Mesothelial cell of epicardium (in vitro differentiated cells): ENCODE measurements around the gene CEP131. TPM values are rescaled to one million over a fixed set of nuclear protein-coding genes. Genes with fewer than 3 reads are reported as not detected.

Experiments used
- DNase-seq, 2 experiments: peaks; one replicate each; pipeline ENCODE4 v3.0.0; 2021; ENCODE audit warnings: low spot score in 2 of 2; ENCODE audit not compliant: unreplicated experiment in 2 of 2
- H3K27ac Mint-ChIP-seq: 2 replicates; pipeline ENCODE4 v1.8.0; 2021; ENCODE audit warnings: mixed read lengths
- H3K27me3 Mint-ChIP-seq: 2 replicates; pipeline ENCODE4 v1.8.0; 2021; ENCODE audit warnings: low read depth, mixed read lengths
- H3K36me3 Mint-ChIP-seq: 2 replicates; pipeline ENCODE4 v1.8.0; 2021; ENCODE audit warnings: mixed read lengths
- H3K4me1 Mint-ChIP-seq: 2 replicates; pipeline ENCODE4 v1.8.0; 2021; ENCODE audit warnings: mixed read lengths
- H3K4me3 Mint-ChIP-seq: 2 replicates; pipeline ENCODE4 v1.8.0; 2021; ENCODE audit warnings: mild to moderate bottlenecking, moderate library complexity, mixed read lengths
- H3K9me3 Mint-ChIP-seq: 2 replicates; pipeline ENCODE4 v1.8.0; 2021; ENCODE audit warnings: mixed read lengths
- total RNA-seq: library from RNA; stranded (reverse); gene quantifications from 3 replicates; pipeline ENCODE4 v1.2.1, GENCODE V29; 2021
- TF ChIP-seq, protein P1 (sequence below): fragments of 200-600 bp; sonication (generic); IDR thresholded peaks from one replicate; pipeline ENCODE4 v1.5.0; 2021; ENCODE audit warnings: antibody characterized with exemption; ENCODE audit not compliant: unreplicated experiment

CEP131 gene
- total RNA-seq, 1 donor from 2014 or later = 27.3 TPM

DNA sequence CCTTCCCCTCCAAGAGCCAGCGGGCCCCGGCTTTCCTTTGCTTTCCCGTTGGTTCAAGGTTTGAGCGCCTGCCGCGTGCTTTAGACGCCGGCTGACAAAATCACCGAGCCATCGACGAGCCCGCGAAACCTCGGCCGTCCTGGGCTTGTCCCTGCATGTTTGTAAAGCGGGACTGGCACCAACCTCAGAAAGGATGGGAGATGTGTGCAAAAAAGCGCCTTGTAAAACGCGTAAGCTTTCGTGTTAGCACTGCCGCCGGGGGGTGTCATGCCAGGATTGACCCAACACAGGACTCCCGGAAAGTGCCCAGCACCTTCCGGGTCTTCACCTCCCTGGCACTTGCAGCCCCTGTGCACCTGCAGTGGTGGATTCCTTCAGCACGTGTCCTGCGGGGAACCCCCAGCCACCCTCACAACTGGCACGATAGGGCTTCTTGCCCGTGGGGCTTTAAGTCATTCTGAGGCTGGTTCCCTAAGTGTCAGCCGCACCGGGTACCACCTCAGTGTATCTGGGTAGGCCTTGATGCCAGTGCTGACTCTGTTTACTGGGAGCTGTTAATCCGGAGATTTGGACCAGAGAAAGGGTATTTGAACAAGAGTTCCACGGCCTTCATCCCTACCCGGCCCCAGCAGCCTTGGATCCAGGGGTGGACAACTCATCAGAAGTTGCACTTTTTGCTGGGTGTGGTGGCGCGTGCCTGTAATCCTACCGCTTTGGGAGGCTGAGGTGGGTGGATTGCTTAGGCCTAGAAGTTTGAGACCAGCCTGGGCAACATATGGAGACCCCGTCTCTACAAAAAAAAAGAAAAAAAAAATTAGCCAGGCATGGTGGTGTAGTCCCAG is 17.2 kb upstream of the CEP131 start:
- Mint-ChIP-seq H3K9me3 (no peaks in the 10 kb centered on the region), H3K4me3 (peak overlapping the region; percentile 91), H3K27ac (peak overlapping the region; percentile 94), H3K36me3 (peaks cover 4% of the 10 kb centered on the region), H3K27me3 (no peaks in the 10 kb centered on the region), H3K4me1 (peaks cover 19% of the 10 kb centered on the region)
- no peak for DNase-seq
- TF ChIP-seq, protein P1, sequence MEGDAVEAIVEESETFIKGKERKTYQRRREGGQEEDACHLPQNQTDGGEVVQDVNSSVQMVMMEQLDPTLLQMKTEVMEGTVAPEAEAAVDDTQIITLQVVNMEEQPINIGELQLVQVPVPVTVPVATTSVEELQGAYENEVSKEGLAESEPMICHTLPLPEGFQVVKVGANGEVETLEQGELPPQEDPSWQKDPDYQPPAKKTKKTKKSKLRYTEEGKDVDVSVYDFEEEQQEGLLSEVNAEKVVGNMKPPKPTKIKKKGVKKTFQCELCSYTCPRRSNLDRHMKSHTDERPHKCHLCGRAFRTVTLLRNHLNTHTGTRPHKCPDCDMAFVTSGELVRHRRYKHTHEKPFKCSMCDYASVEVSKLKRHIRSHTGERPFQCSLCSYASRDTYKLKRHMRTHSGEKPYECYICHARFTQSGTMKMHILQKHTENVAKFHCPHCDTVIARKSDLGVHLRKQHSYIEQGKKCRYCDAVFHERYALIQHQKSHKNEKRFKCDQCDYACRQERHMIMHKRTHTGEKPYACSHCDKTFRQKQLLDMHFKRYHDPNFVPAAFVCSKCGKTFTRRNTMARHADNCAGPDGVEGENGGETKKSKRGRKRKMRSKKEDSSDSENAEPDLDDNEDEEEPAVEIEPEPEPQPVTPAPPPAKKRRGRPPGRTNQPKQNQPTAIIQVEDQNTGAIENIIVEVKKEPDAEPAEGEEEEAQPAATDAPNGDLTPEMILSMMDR = no peak

DNA sequence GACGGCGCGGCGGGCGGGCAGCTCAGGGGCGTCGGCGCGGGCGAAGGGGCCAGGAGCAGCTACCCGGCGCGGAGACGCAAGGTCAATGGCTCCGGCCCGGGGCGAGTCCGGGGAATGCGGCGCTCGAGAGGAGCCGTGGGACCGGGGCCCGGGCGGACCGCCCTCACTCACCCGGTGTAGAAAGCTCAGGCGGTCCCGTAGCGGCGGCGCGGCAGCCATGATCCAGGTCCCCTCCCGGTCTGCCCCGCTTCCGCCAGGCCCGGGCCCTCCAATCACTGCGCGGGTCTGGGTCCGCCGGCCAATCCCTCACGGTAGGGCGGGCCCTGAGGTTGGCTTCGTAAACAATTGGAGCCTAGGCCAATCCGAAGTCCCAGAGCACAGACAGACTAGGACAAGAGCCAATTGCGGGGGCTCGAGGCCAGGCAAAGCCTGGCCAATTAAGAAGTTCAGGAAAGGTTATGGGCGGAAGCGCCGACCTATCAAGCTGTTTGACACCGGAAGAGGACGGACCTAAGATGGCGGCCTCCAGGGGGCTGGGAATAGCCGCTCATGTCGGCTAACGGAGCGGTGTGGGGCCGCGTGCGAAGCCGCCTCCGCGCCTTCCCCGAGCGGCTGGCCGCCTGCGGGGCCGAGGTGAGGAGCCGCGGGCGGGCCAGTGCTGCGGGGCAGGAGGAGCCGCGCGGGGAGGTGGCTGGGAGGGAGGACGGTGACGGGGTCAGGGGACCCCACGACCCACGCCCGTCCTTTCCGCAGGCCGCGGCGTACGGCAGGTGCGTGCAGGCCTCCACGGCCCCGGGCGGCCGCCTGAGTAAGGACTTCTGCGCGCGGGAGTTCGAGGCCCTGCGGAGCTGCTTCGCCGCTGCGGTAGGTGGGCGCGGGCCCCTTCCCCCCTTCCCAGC is 16.3 kb upstream of the CEP131 start, which contains the start of the genes NDUFAF8 and TEPSIN:
Gene NDUFAF8, plus strand, starts transcription at position 504 of the 899 bp plus-strand sequence. Its CDS starts 46 bp downstream, at position 550.
Gene TEPSIN, minus strand, starts transcription at position 241 of the 899 bp plus-strand sequence. Its CDS starts 22 bp downstream, at position 219.
- peak within 1 kb of the TSS; percentile 94 for H3K27ac Mint-ChIP-seq
- H3K4me3 Mint-ChIP-seq = peak within 1 kb of the TSS; percentile 91
- TF ChIP-seq, protein P1 = no peak
- H3K36me3 Mint-ChIP-seq = peaks cover 8% of the 10 kb centered on the region
- no peaks in the 10 kb centered on the region for H3K27me3 Mint-ChIP-seq
- H3K4me1 Mint-ChIP-seq = peaks cover 22% of the 10 kb centered on the region
- no peaks in the 10 kb centered on the region for H3K9me3 Mint-ChIP-seq
- peak; percentile 92 to 94 for DNase-seq

DNA sequence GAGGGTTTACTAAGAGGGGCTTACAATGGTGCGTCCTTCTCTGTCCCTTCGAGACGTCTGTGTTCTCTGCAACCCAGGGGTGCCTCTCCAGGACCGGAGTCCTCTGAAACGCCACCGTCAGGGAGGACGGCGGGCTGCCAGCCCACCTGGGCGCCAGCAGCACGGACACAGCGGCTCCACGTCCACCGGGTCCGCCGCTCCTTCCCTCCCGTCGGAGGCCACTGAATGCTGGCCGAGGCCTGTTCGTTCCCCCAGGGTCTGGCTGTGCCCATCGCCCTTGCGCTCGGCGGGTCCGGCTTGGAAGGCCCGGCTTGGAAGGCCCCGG is 15.7 kb upstream of the CEP131 start:
- Mint-ChIP-seq H3K4me3 (peak overlapping the region; percentile 83), H3K27ac (no peak overlapping the region)
- TF ChIP-seq, protein P1 = no peak

DNA sequence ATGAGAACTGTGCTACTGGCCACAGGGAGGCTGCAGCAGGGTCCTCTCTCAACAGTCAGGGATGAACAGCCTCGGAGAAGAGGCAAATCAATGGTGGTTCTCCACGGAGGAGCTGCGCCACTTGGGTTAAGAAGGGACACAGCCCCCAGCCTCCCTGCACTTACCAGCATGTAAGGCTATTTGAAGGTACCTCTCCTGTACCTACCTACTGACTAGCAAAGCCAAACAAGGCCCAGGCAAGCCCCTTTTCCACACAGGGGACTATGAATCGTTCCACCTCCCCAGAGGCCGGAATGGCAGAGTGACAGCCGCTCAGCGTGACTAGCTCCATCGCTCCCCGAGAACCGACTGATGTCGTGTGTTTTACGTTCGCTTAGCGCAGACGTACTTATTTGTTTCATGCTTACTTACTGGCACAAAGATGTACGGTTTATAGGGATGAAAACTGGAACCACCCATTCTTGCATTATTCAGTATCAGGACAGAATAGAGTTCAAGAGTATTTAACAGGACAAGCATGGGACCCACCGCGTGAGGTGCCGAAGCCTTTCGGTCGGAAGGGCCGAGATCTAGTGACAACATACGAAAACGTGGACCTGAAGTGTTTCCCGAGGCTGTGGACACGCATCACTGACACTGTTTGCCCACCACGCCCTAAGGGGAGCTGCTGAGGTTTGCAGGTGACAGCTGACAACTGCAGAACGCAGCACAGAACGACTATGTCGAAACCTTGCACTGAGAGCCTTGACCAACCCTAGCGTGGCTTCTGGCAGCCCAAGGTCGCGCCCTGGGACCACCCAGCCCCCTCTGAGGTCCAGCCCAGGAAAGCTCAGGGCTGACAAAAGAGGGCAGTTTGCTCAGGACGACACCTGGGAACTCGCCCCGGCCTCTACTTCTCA is 15.1 kb upstream of the CEP131 start:
- H3K36me3 Mint-ChIP-seq = peaks cover 8% of the 10 kb centered on the region
- H3K4me3 Mint-ChIP-seq = peak overlapping the region; percentile 83
- H3K9me3 Mint-ChIP-seq = no peaks in the 10 kb centered on the region
- H3K27me3 Mint-ChIP-seq = no peaks in the 10 kb centered on the region
- peaks cover 22% of the 10 kb centered on the region for H3K4me1 Mint-ChIP-seq
- TF ChIP-seq, protein P1 = no peak
- DNase-seq = no peak
- no peak overlapping the region for H3K27ac Mint-ChIP-seq

More for the DNA sequence above, 15.7 kb upstream of the CEP131 start:
- no peaks in the 10 kb centered on the region for H3K27me3 Mint-ChIP-seq
- no peaks in the 10 kb centered on the region for H3K9me3 Mint-ChIP-seq
- peaks cover 22% of the 10 kb centered on the region for H3K4me1 Mint-ChIP-seq
- no peak for DNase-seq
- peaks cover 8% of the 10 kb centered on the region for H3K36me3 Mint-ChIP-seq

DNA sequence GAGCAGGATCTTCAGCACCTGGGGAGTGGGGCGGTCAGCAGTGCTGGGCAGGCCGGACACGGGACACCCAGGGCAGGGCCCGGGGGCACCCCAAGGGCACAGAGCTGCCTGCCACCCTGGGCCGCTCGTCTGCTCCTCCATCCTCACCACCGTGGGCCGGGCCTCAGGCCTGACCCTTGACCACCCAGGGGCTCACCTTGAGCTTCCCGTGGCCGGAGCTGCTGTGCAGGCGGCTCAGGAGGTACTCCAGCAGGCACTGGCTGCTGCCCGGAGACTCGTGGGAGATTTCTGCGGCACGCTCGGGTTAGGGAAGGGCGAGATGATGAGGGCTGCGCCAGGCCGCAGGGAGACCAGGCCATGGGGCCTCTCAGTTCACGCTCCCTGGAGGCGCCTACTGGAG is 14.0 kb upstream of the CEP131 start:
- Mint-ChIP-seq H3K27ac (no peak overlapping the region), H3K36me3 (peaks cover 8% of the 10 kb centered on the region), H3K9me3 (no peaks in the 10 kb centered on the region), H3K27me3 (no peaks in the 10 kb centered on the region), H3K4me1 (peaks cover 22% of the 10 kb centered on the region), H3K4me3 (no peak overlapping the region)
- DNase-seq = no peak
- TF ChIP-seq, protein P1 = no peak
